A673 (cell line): ENCODE data around the gene SYNGR3.

Experiments used
- CTCF ChIP-seq: fragments of 300-800, 200-600 bp; sonication (generic); conservative IDR thresholded peaks from 2 replicates; pipeline ENCODE4 v1.5.1; 2017; ENCODE audit warnings: low read depth, mild to moderate bottlenecking, antibody characterized with exemption, low read length, moderate library complexity, mixed read lengths
- EZH2 ChIP-seq: fragments of 200-600 bp; sonication (generic); IDR thresholded peaks from 2 replicates; pipeline ENCODE4 v1.6.1; 2017; ENCODE audit warnings: borderline replicate concordance, low read depth, mild to moderate bottlenecking, mixed read lengths, antibody characterized with exemption, low read length; ENCODE audit not compliant: poor library complexity, severe bottlenecking

- TF ChIP-seq EZH2 (no peak), CTCF (no peak)
Observed at GRCh38 chr16:2038382-2039231, 48.8 kb downstream of the SYNGR3 start.
